ENCODE measurements around the gene VPS52. TPM values are rescaled to one million over a fixed set of nuclear protein-coding genes. Genes with fewer than 3 reads are reported as not detected.

Gene VPS52
- total RNA-seq, 2 donors from 2014 or later: 39.0 to 62.8 TPM

DNA sequence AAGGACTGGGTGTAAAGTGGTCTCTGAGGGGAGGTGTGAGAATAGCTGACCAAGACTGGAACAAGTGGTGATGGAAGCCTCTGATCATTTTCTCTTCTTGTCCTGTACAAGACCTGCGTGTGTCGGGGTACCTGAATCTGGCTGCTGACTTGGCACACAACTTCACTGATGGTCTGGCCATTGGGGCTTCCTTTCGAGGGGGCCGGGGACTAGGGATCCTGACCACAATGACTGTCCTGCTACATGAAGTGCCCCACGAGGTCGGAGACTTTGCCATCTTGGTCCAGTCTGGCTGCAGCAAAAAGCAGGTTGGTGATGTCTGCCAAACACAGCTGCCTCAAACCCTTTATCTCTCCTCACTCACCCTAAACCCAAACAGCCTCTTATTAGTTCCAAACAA, 68.9 kb downstream of the VPS52 start:
- peaks cover 34 to 49% of the 10 kb centered on the region in 2 donors for H3K36me3 Mint-ChIP-seq
- ATAC-seq: no peak
- H3K9me3 Mint-ChIP-seq: no peaks in the 10 kb centered on the region
- peak overlapping the region in 1 of 2 donors; percentile 98 for H3K27ac Mint-ChIP-seq
- DNase-seq (ENCODE audit: low spot score in 2 of 2): no peak

DNA sequence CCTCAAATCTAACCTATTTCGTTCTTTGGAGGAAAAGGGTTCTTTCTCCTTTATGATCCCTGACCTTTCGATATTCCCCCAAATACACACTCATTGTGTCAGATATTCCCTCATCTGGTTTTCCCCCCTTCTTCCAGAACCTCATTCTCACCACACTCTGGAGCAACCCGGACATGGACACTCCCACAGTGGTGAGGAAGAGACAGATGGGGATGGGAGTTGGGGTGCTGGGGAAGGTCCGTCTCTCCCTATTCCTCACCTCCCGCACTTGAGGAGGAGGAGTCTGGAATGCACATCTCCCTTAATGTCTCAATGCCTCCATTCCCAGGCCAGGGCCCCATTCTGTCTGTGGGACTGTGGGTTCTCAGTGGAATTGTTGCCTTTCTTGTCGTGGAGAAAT, 69.7 kb downstream of the VPS52 start:
- ATAC-seq (no peak), DNase-seq (ENCODE audit: low spot score in 2 of 2) (no peak)
- Mint-ChIP-seq H3K9me3 (no peaks in the 10 kb centered on the region), H3K36me3 (peaks cover 34 to 49% of the 10 kb centered on the region in 2 donors), H3K27ac (peak overlapping the region; percentile 98 to 100)

- ATAC-seq: no peak
- no peaks in the 10 kb centered on the region for H3K9me3 Mint-ChIP-seq
- H3K27ac Mint-ChIP-seq: peak overlapping the region; percentile 98 to 100
- DNase-seq (ENCODE audit: low spot score in 2 of 2): no peak
- H3K36me3 Mint-ChIP-seq: peaks cover 34 to 52% of the 10 kb centered on the region in 2 donors
Measured at GRCh38 chr6:33201147-33201545, 70.5 kb downstream of the VPS52 start.

Other genes with a start within 250 kb of the VPS52 start
- gene HLA-DPA1, start 198.2 kb downstream of the VPS52 start, total RNA-seq: 10 to 100 TPM; 24.4 to 45.8 TPM
- 10 to 100 TPM; 10.6 to 39.0 TPM for gene HLA-DPB1, start 195.9 kb downstream of the VPS52 start, total RNA-seq
- gene COL11A2, start 79.4 kb downstream of the VPS52 start, total RNA-seq: 1 to 10 TPM; 1.8 to 4.6 TPM
- 10 to 100 TPM; 46.6 to 89.0 TPM for gene RXRB, start 71.2 kb downstream of the VPS52 start, total RNA-seq
- gene SLC39A7, start 71.0 kb downstream of the VPS52 start, total RNA-seq: 10 to 100 TPM; 45.8 to 78.2 TPM
- 10 to 100 TPM; 14.7 to 17.5 TPM for gene HSD17B8, start 67.2 kb downstream of the VPS52 start, total RNA-seq
- gene RING1, start 63.4 kb downstream of the VPS52 start, total RNA-seq: 10 to 100 TPM; 30.3 to 46.5 TPM
- gene RPS18, start 199 bp upstream of the VPS52 start, total RNA-seq: 1,000 to 10,000 TPM; 3,809 to 4,545 TPM
- gene B3GALT4, start 5.2 kb upstream of the VPS52 start, total RNA-seq: 1 to 10 TPM; 3.7 to 5.9 TPM
- 10 to 100 TPM; 73.7 to 81.5 TPM for gene WDR46, start 17.4 kb upstream of the VPS52 start, total RNA-seq
- gene PFDN6, start 17.7 kb upstream of the VPS52 start, total RNA-seq: 100 to 1,000 TPM in 1 of 2 donors, 10 to 100 TPM in 1; 92.9 to 103 TPM
- 100 to 1,000 TPM in 1 of 2 donors, 10 to 100 TPM in 1; 24.5 to 136 TPM for gene RGL2, start 27.1 kb upstream of the VPS52 start, total RNA-seq
- gene TAPBP, start 42.2 kb upstream of the VPS52 start, total RNA-seq: 100 to 1,000 TPM; 143 to 216 TPM
- 10 to 100 TPM; 12.2 to 18.2 TPM for gene ZBTB22, start 45.9 kb upstream of the VPS52 start, total RNA-seq
- gene DAXX, start 51.1 kb upstream of the VPS52 start, total RNA-seq: 10 to 100 TPM; 68.4 to 72.8 TPM
- 100 to 1,000 TPM; 103 to 170 TPM for gene KIFC1, start 119.9 kb upstream of the VPS52 start, total RNA-seq
- gene PHF1, start 139.1 kb upstream of the VPS52 start, total RNA-seq: 100 to 1,000 TPM in 1 of 2 donors, 10 to 100 TPM in 1; 27.5 to 156 TPM
- gene CUTA, start 146.2 kb upstream of the VPS52 start, total RNA-seq: 100 to 1,000 TPM; 186 to 334 TPM
- gene SYNGAP1, start 148.2 kb upstream of the VPS52 start, total RNA-seq: 10 to 100 TPM; 70.5 to 71.7 TPM
- 10 to 100 TPM in 1 of 2 donors, 1 to 10 TPM in 1; 9.4 to 12.5 TPM for gene ZBTB9, start 182.7 kb upstream of the VPS52 start, total RNA-seq